GM18505 (cell line): ENCODE data around the gene SLC9A9.
A peak's percentile ranks its signal among the peaks of the same experiment; 100 is the strongest.

Source experiments
- ATAC-seq: cut with Tn5 transposase; IDR thresholded peaks from one replicate; pipeline ENCODE4 v1.9.1; 2021; ENCODE audit not compliant: unreplicated experiment
- POLR2A ChIP-seq: IDR thresholded peaks from 4 replicates; pipeline ENCODE4 v1.6.1; 2011; ENCODE audit warnings: borderline replicate concordance; ENCODE audit not compliant: insufficient read depth, insufficient read length; ENCODE audit errors: extremely low read depth

The SLC9A9 gene

GRCh38 chr3:143859465-143860203 is 11.4 kb upstream of the SLC9A9 start:
- TF ChIP-seq POLR2A, result no peak
- no peak for ATAC-seq

GRCh38 chr3:143856252-143856970 is 8.1 kb upstream of the SLC9A9 start:
- no peak for ATAC-seq
- TF ChIP-seq POLR2A, result no peak

- no peak for ATAC-seq
- no peak for TF ChIP-seq POLR2A
Measured at GRCh38 chr3:143855183-143855582, 6.9 kb upstream of the SLC9A9 start.

- ATAC-seq, result no peak
- no peak for TF ChIP-seq POLR2A
Measured at GRCh38 chr3:143851331-143852017, 3.2 kb upstream of the SLC9A9 start.

- ATAC-seq, result no peak
- no peak for TF ChIP-seq POLR2A
Measured at GRCh38 chr3:143850877-143851276, 2.6 kb upstream of the SLC9A9 start.

- peak; percentile 55 for ATAC-seq
Measured at GRCh38 chr3:143849854-143850549, 1.7 kb upstream of the SLC9A9 start.

GRCh38 chr3:143848704-143849103 is 436 bp upstream of the SLC9A9 start:
- no peak for TF ChIP-seq POLR2A
- ATAC-seq, result no peak

More at GRCh38 chr3:143849854-143850549, 1.7 kb upstream of the SLC9A9 start:
- no peak for TF ChIP-seq POLR2A

- no peak for ATAC-seq
- no peak for TF ChIP-seq POLR2A
Measured at GRCh38 chr3:143843587-143843986, 4.7 kb downstream of the SLC9A9 start.

GRCh38 chr3:143840636-143841035 is 7.6 kb downstream of the SLC9A9 start:
- ATAC-seq, result no peak
- no peak for TF ChIP-seq POLR2A

- no peak for ATAC-seq
- no peak for TF ChIP-seq POLR2A
Measured at GRCh38 chr3:143839980-143840379, 8.3 kb downstream of the SLC9A9 start.

- ATAC-seq, result no peak
- no peak for TF ChIP-seq POLR2A
Measured at GRCh38 chr3:143837076-143837475, 11.2 kb downstream of the SLC9A9 start.

- no peak for TF ChIP-seq POLR2A
Measured at GRCh38 chr3:143835312-143835711, 13.0 kb downstream of the SLC9A9 start.

GRCh38 chr3:143832433-143832832 is 15.8 kb downstream of the SLC9A9 start:
- ATAC-seq, result peak; percentile 40
- no peak for TF ChIP-seq POLR2A

More at GRCh38 chr3:143835312-143835711, 13.0 kb downstream of the SLC9A9 start:
- ATAC-seq, result no peak
